Adrenal gland (tissue), 5 donors: ENCODE data around the gene DPY19L2.
"Not testable (repeated sequence)": the region's sequence is repeated elsewhere in the genome, so short reads cannot be mapped to it uniquely, and the experiment has no call there.

ENCODE experiments used
- CTCF ChIP-seq, 6 experiments: fragments of 450-650 bp in 4 of 6; fragments of 200-600 bp in 2 of 6; sonication (generic) in 1 of 6; IDR thresholded peaks; 1 replicate in 5 of 6; 2 replicates in 1 of 6; pipeline versions ENCODE4 v1.5.1 to v1.8.0; 2016 to 2021; ENCODE audit warnings: antibody characterized with exemption in 6 of 6, mild to moderate bottlenecking in 2 of 6, moderate library complexity in 1 of 6
- POLR2A ChIP-seq, 2 donors: fragments of 450-650 bp; IDR thresholded peaks; one replicate each; pipeline ENCODE4 v1.6.1; 2017; ENCODE audit warnings: antibody characterized with exemption in 2 of 2, mild to moderate bottlenecking in 2 of 2, moderate library complexity in 1 of 2
- donor health status: DM: no; HTN: no; CAD: no.

GRCh38 chr12:63712376-63712974, 44.2 kb upstream of the DPY19L2 start:
- TF ChIP-seq CTCF, POLR2A (IDR thresholded peaks at IDR 0.05): not testable (repeated sequence)
